ENCODE results near the gene GRM4. TPM values are rescaled to one million over a fixed set of nuclear protein-coding genes. Genes with fewer than 3 reads are reported as not detected.
A peak's percentile ranks its signal among the peaks of the same experiment; 100 is the strongest.

GRM4 gene
- total RNA-seq, 1 donor from 2014 or later = not detected

GRCh38 chr6:34157851-34158250 is 12.0 kb upstream of the GRM4 start:
- peak; percentile 67 for DNase-seq (ENCODE audit: low spot score)

- peak; percentile 65 for DNase-seq (ENCODE audit: low spot score)
These were observed 11.4 kb upstream of the GRM4 start for GRCh38 chr6:34157236-34157830.

- DNase-seq (ENCODE audit: low spot score) = peak; percentile 60
These were observed 9.8 kb upstream of the GRM4 start for GRCh38 chr6:34155471-34156300.

- peak; percentile 91 for DNase-seq (ENCODE audit: low spot score)
These were observed 9.0 kb upstream of the GRM4 start for GRCh38 chr6:34154668-34155447.

- DNase-seq (ENCODE audit: low spot score) = peak; percentile 82
These were observed 7.1 kb upstream of the GRM4 start for GRCh38 chr6:34152806-34153520.

- DNase-seq (ENCODE audit: low spot score) = peak; percentile 67
These were observed 6.2 kb upstream of the GRM4 start for GRCh38 chr6:34152042-34152524.

GRCh38 chr6:34151321-34152041 is 5.6 kb upstream of the GRM4 start:
- peak; percentile 86 for DNase-seq (ENCODE audit: low spot score)

GRCh38 chr6:34150766-34151165 is 4.9 kb upstream of the GRM4 start:
- DNase-seq (ENCODE audit: low spot score) = peak; percentile 72

GRCh38 chr6:34149831-34150400 is 4.0 kb upstream of the GRM4 start:
- peak; percentile 28 for DNase-seq (ENCODE audit: low spot score)

GRCh38 chr6:34149452-34149810 is 3.5 kb upstream of the GRM4 start:
- peak; percentile 72 for DNase-seq (ENCODE audit: low spot score)

- DNase-seq (ENCODE audit: low spot score) = no peak
These were observed 3.0 kb upstream of the GRM4 start for GRCh38 chr6:34148631-34149451.

- no peak for DNase-seq (ENCODE audit: low spot score)
These were observed 2.2 kb upstream of the GRM4 start for GRCh38 chr6:34147906-34148630.

- DNase-seq (ENCODE audit: low spot score) = no peak
These were observed 1.1 kb upstream of the GRM4 start for GRCh38 chr6:34146801-34147592.

GRCh38 chr6:34145161-34146020 is 496 bp downstream of the GRM4 start:
- DNase-seq (ENCODE audit: low spot score) = no peak

GRCh38 chr6:34144581-34145160 is 1.2 kb downstream of the GRM4 start:
- no peak for DNase-seq (ENCODE audit: low spot score)

GRCh38 chr6:34143884-34144580 is 1.9 kb downstream of the GRM4 start:
- DNase-seq (ENCODE audit: low spot score) = no peak

Data from mesenteric fat pad (tissue), 1 donor.